ENCODE results near the gene CD84.

DNA sequence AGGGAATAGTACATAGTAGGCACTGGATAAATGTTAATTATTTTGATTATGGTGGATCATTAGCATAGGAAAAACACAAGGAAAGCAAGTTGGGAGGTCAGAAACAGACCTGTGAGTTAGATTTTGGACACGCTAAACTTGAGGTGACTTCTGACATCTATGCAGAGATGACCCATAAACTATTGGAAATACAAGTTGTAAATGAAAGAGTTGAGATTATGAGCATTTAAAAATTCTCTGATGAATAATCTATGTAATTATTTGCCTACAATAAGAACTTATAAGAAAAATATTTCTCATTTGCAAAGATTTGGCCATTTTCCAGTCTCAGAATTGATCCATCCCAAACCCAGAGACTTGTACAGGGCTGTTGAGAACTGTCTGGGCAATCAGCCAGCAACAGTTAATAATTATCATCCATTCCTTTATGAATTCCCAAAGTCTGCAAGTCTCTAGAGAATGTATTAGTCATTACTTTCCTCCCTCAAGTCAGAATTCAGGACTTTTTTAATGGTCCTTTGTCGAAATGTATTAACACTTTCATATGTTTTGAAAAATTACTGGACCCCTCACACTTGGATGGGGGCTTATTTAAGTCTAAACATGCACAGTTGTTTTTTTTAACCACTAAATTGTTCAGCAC lies 36.9 kb downstream of the CD84 start:
- TF ChIP-seq, protein P1, sequence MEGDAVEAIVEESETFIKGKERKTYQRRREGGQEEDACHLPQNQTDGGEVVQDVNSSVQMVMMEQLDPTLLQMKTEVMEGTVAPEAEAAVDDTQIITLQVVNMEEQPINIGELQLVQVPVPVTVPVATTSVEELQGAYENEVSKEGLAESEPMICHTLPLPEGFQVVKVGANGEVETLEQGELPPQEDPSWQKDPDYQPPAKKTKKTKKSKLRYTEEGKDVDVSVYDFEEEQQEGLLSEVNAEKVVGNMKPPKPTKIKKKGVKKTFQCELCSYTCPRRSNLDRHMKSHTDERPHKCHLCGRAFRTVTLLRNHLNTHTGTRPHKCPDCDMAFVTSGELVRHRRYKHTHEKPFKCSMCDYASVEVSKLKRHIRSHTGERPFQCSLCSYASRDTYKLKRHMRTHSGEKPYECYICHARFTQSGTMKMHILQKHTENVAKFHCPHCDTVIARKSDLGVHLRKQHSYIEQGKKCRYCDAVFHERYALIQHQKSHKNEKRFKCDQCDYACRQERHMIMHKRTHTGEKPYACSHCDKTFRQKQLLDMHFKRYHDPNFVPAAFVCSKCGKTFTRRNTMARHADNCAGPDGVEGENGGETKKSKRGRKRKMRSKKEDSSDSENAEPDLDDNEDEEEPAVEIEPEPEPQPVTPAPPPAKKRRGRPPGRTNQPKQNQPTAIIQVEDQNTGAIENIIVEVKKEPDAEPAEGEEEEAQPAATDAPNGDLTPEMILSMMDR (IDR thresholded peaks at IDR 0.05), result no peak
- no peak for TF ChIP-seq EZH2 (IDR thresholded peaks at IDR 0.05; ENCODE audit: borderline replicate concordance, insufficient read depth, low read depth, low read length, poor library complexity, severe bottlenecking)
